CD4-positive, alpha-beta T cell treated with Interleukin-21 for 1 hour (primary cell): ENCODE measurements around the gene HEPHL1.
"Not testable (repeated sequence)": the region's sequence is repeated elsewhere in the genome, so short reads cannot be mapped to it uniquely, and the experiment has no call there.

Experiments used
- DNase-seq: peaks from one replicate; pipeline ENCODE4 v3.0.0-alpha.2; 2020

The HEPHL1 gene

DNA sequence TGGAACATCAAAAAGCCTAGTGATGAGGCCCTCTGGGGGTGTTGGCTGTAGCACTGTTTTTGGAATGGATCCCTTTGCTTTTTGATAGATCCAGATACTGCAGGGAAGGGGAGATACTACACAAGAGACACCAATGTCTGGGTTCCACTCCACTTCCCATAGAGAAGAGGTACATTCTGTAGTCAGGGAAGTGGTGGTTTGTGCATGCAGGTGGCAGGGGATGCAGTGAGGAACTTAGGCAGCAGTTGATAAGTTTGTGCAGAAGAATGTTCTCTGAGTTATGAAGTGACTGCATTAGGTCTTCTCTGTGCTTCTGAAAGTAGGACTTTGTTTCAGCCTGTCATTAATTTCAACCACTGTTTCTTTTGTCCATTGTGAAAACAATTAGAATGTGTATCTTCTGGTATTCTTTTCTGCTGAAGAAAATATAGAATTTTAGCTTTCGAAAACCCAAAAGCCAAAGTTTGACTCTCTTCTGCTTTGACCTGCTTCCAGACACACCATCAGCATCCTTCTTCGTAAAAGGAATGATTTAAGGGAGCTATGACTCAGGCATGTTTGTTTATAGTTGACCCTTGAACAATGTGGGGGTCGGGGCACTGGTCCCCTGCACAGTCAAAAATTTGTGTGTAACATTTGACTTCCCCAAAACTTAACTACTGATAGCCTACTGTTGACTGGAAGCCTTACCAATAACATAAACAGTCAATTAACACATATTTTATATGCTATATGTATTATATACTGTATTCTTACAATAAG, 133.1 kb downstream of the HEPHL1 start:
- DNase-seq, result no peak

DNA sequence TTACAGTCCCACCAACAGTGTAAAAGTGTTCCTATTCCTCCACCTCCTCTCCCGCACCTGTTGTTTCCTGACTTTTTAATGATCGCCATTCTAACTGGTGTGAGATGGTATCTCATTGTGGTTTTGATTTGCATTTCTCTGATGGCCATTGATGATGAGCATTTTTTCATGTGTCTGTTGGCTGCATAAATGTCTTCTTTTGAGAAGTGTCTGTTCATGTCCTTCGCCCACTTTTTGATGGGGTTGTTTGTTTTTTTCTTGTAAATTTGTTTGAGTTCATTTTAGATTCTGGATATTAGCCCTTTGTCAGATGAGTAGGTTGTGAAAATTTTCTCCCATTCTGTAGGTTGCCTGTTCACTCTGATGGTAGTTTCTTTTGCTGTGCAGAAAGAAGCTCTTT, 136.2 kb downstream of the HEPHL1 start:
- DNase-seq, result not testable (repeated sequence)
